AG04450 (cell line): Measurements from ENCODE around the gene STAP1. TPM values are rescaled to one million over a fixed set of nuclear protein-coding genes. Genes with fewer than 3 reads are reported as not detected.

ENCODE experiments used
- CTCF ChIA-PET: fragments of 300-600, 350-600 bp; formaldehyde crosslinking; extraction: SDS; loops from one replicate; lab custom pipeline; 2022; ENCODE audit warnings: antibody characterized with exemption, inconsistent platforms; lab: Charles Lee
- POLR2A ChIA-PET: fragments of 350-600 bp; formaldehyde crosslinking; extraction: SDS; loops from one replicate; lab custom pipeline; 2021; ENCODE audit warnings: antibody characterized with exemption, inconsistent platforms; lab: Yijun Ruan, JAX
- DNase-seq: peaks from one replicate; pipeline ENCODE4 v3.0.0-alpha.2; 2011; ENCODE audit warnings: low read depth, low spot score
- H3K27ac ChIP-seq: one replicate; pipeline ENCODE4 v1.5.1; 2012; ENCODE audit warnings: low read depth, low read length, control low read depth
- H3K27me3 ChIP-seq: one replicate; pipeline ENCODE4 v1.6.0; 2012; ENCODE audit warnings: low read length; ENCODE audit not compliant: control insufficient read depth, insufficient read depth
- H3K4me3 ChIP-seq: 2 replicates; pipeline ENCODE4 v1.5.1; 2011; ENCODE audit warnings: mild to moderate bottlenecking, low read depth, low read length, control low read depth
- H3K9me3 ChIP-seq: 2 replicates; pipeline ENCODE4 v1.5.1; 2012; ENCODE audit warnings: low read length; ENCODE audit not compliant: control insufficient read depth, insufficient read depth
- CTCF ChIP-seq: IDR thresholded peaks from 2 replicates; pipeline ENCODE4 v1.5.1; 2011; ENCODE audit warnings: low read depth, low read length, control low read depth, inconsistent platforms
- polyA plus RNA-seq: library from polyadenylated mRNA; depleted of rRNA; stranded (reverse); fragments of >200 nt; gene quantifications from 2 replicates; pipeline ENCODE4 v1.2.3, GENCODE V29; 2011; rRNA removed
- small RNA-seq: library from RNA; depleted of rRNA; stranded (forward); fragments of <200 nt; gene quantifications from one replicate; pipeline ENCODE3, GENCODE V24; 2012; ENCODE audit warnings: low read depth; ENCODE audit not compliant: insufficient read length

Gene STAP1
- polyA plus RNA-seq, 1 experiment, result not detected

- no peak overlapping the region for H3K27ac ChIP-seq
- no peak overlapping the region for H3K4me3 ChIP-seq
- ChIA-PET POLR2A (no interaction called here), CTCF (no interaction called here)
- TF ChIP-seq CTCF, result no peak
- no peak for DNase-seq
- H3K9me3 ChIP-seq, result no peaks in the 10 kb centered on the region; the same call in 1 of the 2 replicates
- H3K27me3 ChIP-seq, result no peaks in the 10 kb centered on the region
Observed at GRCh38 chr4:67651536-67651935, 93.0 kb downstream of the STAP1 start.

Small RNA genes lying within 50 kb of the gene (small RNA-seq; reads per million reads assigned to genes)
- gene AC096720.1, result not detected

Other genes with a start within 250 kb of the STAP1 start
- gene CENPC, start 13.2 kb upstream of the STAP1 start, polyA plus RNA-seq, result 5.2 and 8.0 TPM in 2 replicates
- 83.7 and 119 TPM in 2 replicates for gene UBA6, start 142.4 kb downstream of the STAP1 start, polyA plus RNA-seq
- gene GNRHR, start 195.7 kb downstream of the STAP1 start, polyA plus RNA-seq, result not detected in 2 replicates